Sigmoid colon (tissue), 7 donors: ENCODE data around the gene KLHL26. TPM values are rescaled to one million over a fixed set of nuclear protein-coding genes. Genes with fewer than 3 reads are reported as not detected.
A peak's percentile ranks its signal among the peaks of the same experiment; 100 is the strongest.

ENCODE experiments used
- DNase-seq: peaks from one replicate; pipeline ENCODE4 v3.0.0-alpha.2; 2019
- H3K27ac ChIP-seq, 4 donors: fragments of 200-600 bp; sonication (generic); one replicate each; pipeline ENCODE4 v1.5.1; 2016 to 2019; ENCODE audit warnings: mild to moderate bottlenecking in 1 of 4
- H3K27me3 ChIP-seq, 3 donors: fragments of 200-600 bp; sonication (generic); one replicate each; pipeline ENCODE4 v1.5.1; 2019; ENCODE audit warnings: mild to moderate bottlenecking in 1 of 3
- H3K36me3 ChIP-seq, 4 donors: fragments of 200-600 bp; sonication (generic); one replicate each; pipeline ENCODE4 v1.5.1; 2016 to 2019
- H3K4me1 ChIP-seq, 4 donors: fragments of 200-600 bp; sonication (generic); one replicate each; pipeline ENCODE4 v1.5.1; 2017 to 2019
- H3K4me3 ChIP-seq, 4 donors: fragments of 200-600 bp; sonication (generic); one replicate each; pipeline ENCODE4 v1.5.1; 2017 to 2019; ENCODE audit warnings: mild to moderate bottlenecking in 2 of 4, moderate library complexity in 1 of 4
- H3K9me3 ChIP-seq, 4 donors: fragments of 200-600 bp in 3 of 4; sonication (generic) in 3 of 4; one replicate each; pipeline versions ENCODE4 v1.5.1 to v1.6.1; 2013 to 2019
- EP300 ChIP-seq, 4 donors: sonication (generic); formaldehyde crosslinking; IDR thresholded peaks; one replicate each; pipeline ENCODE4 v1.6.1; 2017; ENCODE audit warnings: antibody characterized with exemption in 4 of 4
- POLR2A ChIP-seq, 2 donors: fragments of 450-650 bp; IDR thresholded peaks; one replicate each; pipeline ENCODE4 v1.6.1; 2016; ENCODE audit warnings: antibody characterized with exemption in 2 of 2, mild to moderate bottlenecking in 2 of 2, moderate library complexity in 2 of 2
- POLR2AphosphoS5 ChIP-seq, 4 donors: sonication (generic); formaldehyde crosslinking; IDR thresholded peaks; one replicate each; pipeline ENCODE4 v1.6.1; 2017; ENCODE audit warnings: antibody characterized with exemption in 4 of 4
- WGBS, 2 donors: extraction: QIAGEN DNeasy Blood & Tissue Kit; methylation state at CpG; one replicate each; pipeline ENCODE4 v1.1.7; 2013; 5-methylcytosine and 5-hydroxymethylcytosine counted together
- intact Hi-C: fragments of 100-400 bp; cut with DNase I; formaldehyde crosslinking; loops from one replicate; pipeline ENCODE4 v1.15.1; 2023
- polyA plus RNA-seq, 3 donors: library from polyadenylated mRNA; stranded (reverse); fragments of 200-250 nt; gene quantifications; one replicate each; pipeline ENCODE4 v1.2.3, GENCODE V29; 2013
- total RNA-seq, 4 donors: library from RNA; depleted of rRNA; stranded (reverse); fragments of >200 nt; gene quantifications; one replicate each; pipeline ENCODE4 v1.1.0, GENCODE V29; 2016
- TF ChIP-seq, protein P1 (sequence below), 4 experiments: fragments of 450-650 bp in 3 of 4; fragments of 200-600 bp in 1 of 4; IDR thresholded peaks; one replicate each; pipeline ENCODE4 v1.5.1; 2016 to 2019; ENCODE audit warnings: antibody characterized with exemption in 4 of 4, mild to moderate bottlenecking in 3 of 4, moderate library complexity in 2 of 4
- donor health status: healthy with polysubstance abuse.
- donor health status: Bipolar disorder and iron deficiency.
- donor health status: healthy.

The KLHL26 gene
- total and polyA plus RNA-seq, 7 donors = 1.6 to 8.3 (median 4.8) TPM

DNA sequence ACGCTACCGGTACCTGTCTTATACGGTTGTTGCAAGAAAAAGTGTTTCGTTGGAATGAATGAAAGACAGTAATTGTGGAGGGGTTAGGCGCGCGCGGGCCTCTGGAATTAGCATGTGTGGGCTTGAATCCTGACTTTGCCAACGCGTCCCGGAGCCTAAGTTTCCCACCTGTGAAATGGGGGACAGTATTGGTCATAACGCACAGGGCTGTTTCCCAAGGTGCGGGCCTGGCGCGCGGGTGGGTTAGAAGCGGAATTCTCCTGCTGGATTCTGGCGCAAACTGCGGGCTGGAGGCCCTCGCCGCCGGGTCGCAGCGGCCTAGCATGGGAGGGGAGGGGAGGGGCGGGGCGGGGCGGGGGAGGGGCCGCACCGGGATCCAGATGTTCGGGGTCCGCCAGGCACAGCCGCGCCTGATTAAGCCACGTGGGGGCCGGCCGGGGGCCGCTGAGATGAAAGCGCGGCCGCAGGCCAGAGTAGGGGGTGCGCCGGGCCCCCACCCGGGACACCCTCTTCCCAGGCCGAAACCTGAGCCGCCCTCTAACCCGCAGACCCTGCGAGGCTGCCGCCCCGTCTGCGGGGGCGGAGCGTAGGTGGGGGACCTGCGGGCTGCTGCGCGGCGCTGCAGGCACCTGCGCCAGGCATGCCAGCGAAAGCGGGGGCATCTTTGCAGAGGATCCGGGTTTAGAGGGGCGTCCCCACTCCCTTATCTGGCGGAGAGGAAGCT, 25.3 kb upstream of the KLHL26 start:
- Histone ChIP-seq H3K4me3 (peak overlapping the region in 2 of 4 donors; percentile 52 to 59), H3K27ac (no peak overlapping the region), H3K9me3 (no peaks in the 10 kb centered on the region), H3K27me3 (peaks cover 68 to 95% (median 77%) of the 10 kb centered on the region in 3 donors), H3K36me3 (no peaks in the 10 kb centered on the region), H3K4me1 (peaks cover 0 to 44% (median 38%) of the 10 kb centered on the region in 4 donors)
- WGBS, 2 donors = 1 to 2% methylated on average over 61 to 62 of the region's 62 CpGs
- intact Hi-C loops = no loop called here
- no peak for DNase-seq
- no peak for TF ChIP-seq EP300 (IDR thresholded peaks at IDR 0.05)
- no peak for TF ChIP-seq POLR2A (IDR thresholded peaks at IDR 0.05)
- TF ChIP-seq, protein P1, sequence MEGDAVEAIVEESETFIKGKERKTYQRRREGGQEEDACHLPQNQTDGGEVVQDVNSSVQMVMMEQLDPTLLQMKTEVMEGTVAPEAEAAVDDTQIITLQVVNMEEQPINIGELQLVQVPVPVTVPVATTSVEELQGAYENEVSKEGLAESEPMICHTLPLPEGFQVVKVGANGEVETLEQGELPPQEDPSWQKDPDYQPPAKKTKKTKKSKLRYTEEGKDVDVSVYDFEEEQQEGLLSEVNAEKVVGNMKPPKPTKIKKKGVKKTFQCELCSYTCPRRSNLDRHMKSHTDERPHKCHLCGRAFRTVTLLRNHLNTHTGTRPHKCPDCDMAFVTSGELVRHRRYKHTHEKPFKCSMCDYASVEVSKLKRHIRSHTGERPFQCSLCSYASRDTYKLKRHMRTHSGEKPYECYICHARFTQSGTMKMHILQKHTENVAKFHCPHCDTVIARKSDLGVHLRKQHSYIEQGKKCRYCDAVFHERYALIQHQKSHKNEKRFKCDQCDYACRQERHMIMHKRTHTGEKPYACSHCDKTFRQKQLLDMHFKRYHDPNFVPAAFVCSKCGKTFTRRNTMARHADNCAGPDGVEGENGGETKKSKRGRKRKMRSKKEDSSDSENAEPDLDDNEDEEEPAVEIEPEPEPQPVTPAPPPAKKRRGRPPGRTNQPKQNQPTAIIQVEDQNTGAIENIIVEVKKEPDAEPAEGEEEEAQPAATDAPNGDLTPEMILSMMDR (IDR thresholded peaks at IDR 0.05) = no peak
- TF ChIP-seq POLR2AphosphoS5 (IDR thresholded peaks at IDR 0.05) = no peak

DNA sequence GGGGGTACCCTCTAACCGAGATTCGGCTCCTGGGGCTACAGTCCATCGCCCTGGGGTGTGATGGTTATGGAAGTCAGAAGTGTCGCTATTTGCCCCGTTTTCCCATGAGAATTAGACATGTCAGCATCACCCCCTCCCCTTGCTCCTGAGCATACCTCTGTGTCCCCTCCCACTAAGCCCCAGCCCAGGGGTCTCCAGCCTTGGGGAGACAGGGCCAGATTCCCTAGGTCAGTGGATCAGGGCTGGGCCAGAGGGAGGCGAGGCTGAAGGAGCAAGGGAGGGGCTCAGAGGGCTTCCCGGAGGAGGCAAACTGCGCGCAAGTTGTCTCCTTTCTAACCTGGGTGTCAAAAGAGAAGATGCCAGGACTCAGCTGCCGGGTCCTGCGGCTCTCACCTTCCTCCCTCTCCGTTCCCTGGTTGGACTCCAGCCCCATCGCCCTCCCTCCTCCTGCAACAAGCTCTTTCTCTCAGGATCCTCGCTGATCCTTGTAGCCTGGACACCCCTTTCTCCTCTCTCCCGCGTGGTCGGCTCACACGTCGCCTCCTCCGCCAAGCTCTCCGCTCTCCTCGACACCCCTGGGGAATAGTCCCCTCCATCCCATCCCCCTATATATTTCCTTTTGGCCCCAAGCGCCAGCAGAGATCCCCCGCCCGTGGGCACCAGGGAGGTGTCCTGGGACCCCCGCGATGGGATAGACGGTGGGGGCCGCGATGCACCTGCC, 24.6 kb upstream of the KLHL26 start:
- peak overlapping the region; percentile 14 to 59 (median 46) for H3K4me3 ChIP-seq
- no peak overlapping the region for H3K27ac ChIP-seq
- no peaks in the 10 kb centered on the region for H3K36me3 ChIP-seq
- peaks cover 63 to 98% (median 74%) of the 10 kb centered on the region in 3 donors for H3K27me3 ChIP-seq
- H3K9me3 ChIP-seq = no peaks in the 10 kb centered on the region
- 2 to 3% methylated on average over 30 of the region's 30 CpGs for WGBS, 2 donors
- H3K4me1 ChIP-seq = peaks cover 0 to 39% (median 34%) of the 10 kb centered on the region in 4 donors
- TF ChIP-seq, protein P1 (IDR thresholded peaks at IDR 0.05) = no peak
- TF ChIP-seq POLR2AphosphoS5 (IDR thresholded peaks at IDR 0.05) (no peak), EP300 (IDR thresholded peaks at IDR 0.05) (no peak), POLR2A (IDR thresholded peaks at IDR 0.05) (no peak)
- DNase-seq = no peak
- intact Hi-C loops = no loop called here

DNA sequence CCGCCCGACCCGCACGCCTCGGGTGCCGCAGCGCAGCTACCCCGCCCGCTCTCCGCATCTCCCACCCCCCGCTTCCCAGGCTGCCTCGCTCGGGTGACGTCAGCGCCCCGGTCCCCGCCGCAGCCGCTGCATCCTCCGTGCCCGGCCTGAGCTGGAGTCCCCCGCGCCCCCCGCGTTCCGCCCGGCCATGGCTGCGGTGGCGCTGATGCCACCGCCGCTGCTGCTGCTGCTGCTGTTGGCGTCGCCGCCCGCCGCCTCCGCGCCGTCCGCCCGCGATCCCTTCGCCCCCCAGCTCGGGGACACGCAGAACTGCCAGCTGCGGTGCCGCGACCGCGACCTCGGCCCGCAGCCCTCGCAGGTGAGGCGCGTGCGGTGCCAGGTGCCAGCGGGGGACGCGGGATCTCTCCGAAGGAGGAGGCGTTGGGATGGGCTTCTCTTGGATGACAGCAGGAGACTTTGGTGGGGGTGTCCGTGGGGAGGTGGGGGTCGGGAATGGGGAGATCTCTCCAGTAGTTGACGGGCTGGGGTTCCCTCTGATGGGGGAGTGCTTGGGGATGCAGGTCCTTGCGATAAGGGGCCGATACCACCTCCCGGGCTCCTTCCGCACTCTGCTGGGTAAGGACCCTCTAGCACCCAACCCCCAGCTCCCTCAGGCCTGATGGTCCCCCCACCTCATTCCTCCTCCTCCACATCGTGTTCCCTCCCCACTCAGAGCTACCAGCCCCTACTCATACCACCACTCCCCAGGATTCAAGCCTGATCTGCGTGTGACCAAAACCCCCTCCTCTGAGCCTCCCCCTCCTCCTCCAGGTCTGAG, 23.8 kb upstream of the KLHL26 start, which contains the start of gene TMEM59L:
TMEM59L (plus strand) TSS at position 99 of the 817 bp plus-strand sequence; CDS start at position 188, 89 bp downstream.
- Histone ChIP-seq H3K27me3 (peaks cover 56 to 98% (median 68%) of the 10 kb centered on the region in 3 donors), H3K36me3 (no peaks in the 10 kb centered on the region), H3K27ac (no peak within 1 kb of the TSS), H3K4me3 (peak within 1 kb of the TSS; percentile 14 to 59 (median 46)), H3K4me1 (peaks cover 0 to 32% (median 26%) of the 10 kb centered on the region in 4 donors), H3K9me3 (no peaks in the 10 kb centered on the region)
- 3 to 4% methylated on average over 70 of the region's 70 CpGs for WGBS, 2 donors
- TF ChIP-seq POLR2A (IDR thresholded peaks at IDR 0.05) (no peak), EP300 (IDR thresholded peaks at IDR 0.05) (no peak), POLR2AphosphoS5 (IDR thresholded peaks at IDR 0.05) (no peak)
- TF ChIP-seq, protein P1 (IDR thresholded peaks at IDR 0.05) = no peak
- intact Hi-C loops = no loop called here
- no peak for DNase-seq

DNA sequence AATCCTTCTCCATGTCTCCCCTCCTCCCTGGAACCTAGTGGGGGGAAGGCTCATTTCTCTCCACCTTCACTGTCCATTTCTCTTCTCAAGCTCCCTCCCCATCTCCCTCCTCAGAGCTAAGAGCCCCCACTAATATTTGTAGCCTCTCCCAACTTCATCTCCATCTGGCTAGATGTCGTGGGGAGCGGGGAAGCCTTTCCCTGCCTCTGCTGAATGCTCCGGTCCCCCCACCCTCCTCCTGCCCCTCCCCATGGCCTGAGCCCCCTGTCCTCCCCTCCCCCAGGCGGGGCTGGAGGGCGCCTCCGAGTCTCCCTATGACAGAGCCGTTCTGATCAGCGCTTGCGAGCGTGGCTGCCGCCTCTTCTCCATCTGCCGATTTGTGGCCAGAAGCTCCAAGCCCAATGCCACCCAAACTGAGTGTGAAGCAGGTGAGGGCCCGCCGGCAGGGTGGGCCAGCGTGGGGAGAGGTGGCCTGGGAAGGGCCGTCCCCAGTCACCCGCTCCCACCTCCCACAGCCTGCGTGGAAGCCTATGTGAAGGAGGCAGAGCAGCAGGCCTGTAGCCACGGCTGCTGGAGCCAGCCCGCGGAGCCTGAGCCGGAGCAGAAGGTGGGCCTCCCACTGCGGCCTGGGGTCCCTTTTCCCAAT, 23.1 kb upstream of the KLHL26 start:
- TF ChIP-seq POLR2AphosphoS5 (IDR thresholded peaks at IDR 0.05) (no peak), POLR2A (IDR thresholded peaks at IDR 0.05) (no peak), EP300 (IDR thresholded peaks at IDR 0.05) (no peak)
- TF ChIP-seq, protein P1 (IDR thresholded peaks at IDR 0.05) = no peak
- H3K27ac ChIP-seq = no peak overlapping the region
- H3K9me3 ChIP-seq = no peaks in the 10 kb centered on the region
- H3K4me3 ChIP-seq = no peak overlapping the region
- intact Hi-C loops = no loop called here
- DNase-seq = no peak
- H3K4me1 ChIP-seq = peaks cover 0 to 30% (median 26%) of the 10 kb centered on the region in 4 donors
- H3K36me3 ChIP-seq = no peaks in the 10 kb centered on the region
- H3K27me3 ChIP-seq = peaks cover 48 to 95% (median 61%) of the 10 kb centered on the region in 3 donors
- 31 to 37% methylated on average over 23 of the region's 23 CpGs for WGBS, 2 donors
